Vagina (tissue), 2 donors: ENCODE measurements around the gene CPSF4L. TPM values are rescaled to one million over a fixed set of nuclear protein-coding genes. Genes with fewer than 3 reads are reported as not detected.

ENCODE experiments used
- DNase-seq, 2 donors: peaks; one replicate each; pipeline ENCODE4 v3.0.0-alpha.2; 2017; ENCODE audit errors: extremely low spot score in 2 of 2
- H3K27ac ChIP-seq: fragments of 200-600 bp; sonication (generic); one replicate; pipeline ENCODE4 v1.5.1; 2019
- H3K27me3 ChIP-seq: fragments of 200-600 bp; sonication (generic); one replicate; pipeline ENCODE4 v1.5.1; 2019
- H3K36me3 ChIP-seq, 2 donors: fragments of 200-600 bp; sonication (generic); one replicate each; pipeline ENCODE4 v1.5.1; 2017 to 2019
- H3K4me1 ChIP-seq: fragments of 200-600 bp; sonication (generic); one replicate; pipeline ENCODE4 v1.5.1; 2019
- H3K4me3 ChIP-seq, 2 donors: fragments of 200-600 bp; sonication (generic); 1 replicate in 1 of 2; 2 replicates in 1 of 2; pipeline ENCODE4 v1.5.1; 2016 to 2019
- H3K9me3 ChIP-seq: fragments of 200-600 bp; sonication (generic); one replicate; pipeline ENCODE4 v1.5.1; 2019
- CTCF ChIP-seq, 3 experiments: fragments of 450-650 bp in 2 of 3; fragments of 200-600 bp in 1 of 3; sonication (generic) in 1 of 3; IDR thresholded peaks; one replicate each; pipeline ENCODE4 v1.5.1; 2017 to 2019; ENCODE audit warnings: antibody characterized with exemption in 3 of 3, mild to moderate bottlenecking in 2 of 3, moderate library complexity in 2 of 3
- POLR2A ChIP-seq, 2 donors: fragments of 450-650 bp; IDR thresholded peaks; one replicate each; pipeline ENCODE4 v1.6.1; 2017; ENCODE audit warnings: antibody characterized with exemption in 2 of 2, mild to moderate bottlenecking in 2 of 2, moderate library complexity in 2 of 2
- POLR2AphosphoS5 ChIP-seq, 2 donors: sonication (generic); formaldehyde crosslinking; IDR thresholded peaks; one replicate each; pipeline ENCODE4 v1.9.0; 2017; ENCODE audit warnings: antibody characterized with exemption in 2 of 2, mild to moderate bottlenecking in 2 of 2, low read depth in 1 of 2; ENCODE audit not compliant: insufficient read depth in 1 of 2
- intact Hi-C: fragments of 100-400 bp; cut with DNase I; formaldehyde crosslinking; loops from one replicate; pipeline ENCODE4 v1.15.1; 2023
- total RNA-seq: library from RNA; depleted of rRNA; stranded (reverse); fragments of >200 nt; gene quantifications from one replicate; pipeline ENCODE4 v1.2.3, GENCODE V29; 2016

CPSF4L gene
- total RNA-seq, 1 donor from 2014 or later, result not detected

GRCh38 chr17:73293031-73293430, 31.4 kb upstream of the CPSF4L start:
- Histone ChIP-seq H3K4me3 (no peak overlapping the region), H3K27ac (peak overlapping the region; percentile 93), H3K27me3 (no peaks in the 10 kb centered on the region), H3K36me3 (peaks cover 0 to 5% of the 10 kb centered on the region in 2 donors), H3K4me1 (peaks cover 85% of the 10 kb centered on the region), H3K9me3 (no peaks in the 10 kb centered on the region)
- no peak for TF ChIP-seq POLR2AphosphoS5 (IDR thresholded peaks at IDR 0.05; ENCODE audit: insufficient read depth in 1 of 2, low read depth in 1 of 2)
- no peak for TF ChIP-seq CTCF (IDR thresholded peaks at IDR 0.05)
- TF ChIP-seq POLR2A (IDR thresholded peaks at IDR 0.05), result no peak
- no peak for DNase-seq
- intact Hi-C loops, result no loop called here

- Histone ChIP-seq H3K4me3 (peak overlapping the region; percentile 9 to 30), H3K4me1 (peaks cover 88% of the 10 kb centered on the region), H3K9me3 (no peaks in the 10 kb centered on the region), H3K27ac (peak overlapping the region; percentile 93), H3K27me3 (no peaks in the 10 kb centered on the region), H3K36me3 (peaks cover 0 to 5% of the 10 kb centered on the region in 2 donors)
- DNase-seq, result no peak
- no peak for TF ChIP-seq POLR2AphosphoS5 (IDR thresholded peaks at IDR 0.05; ENCODE audit: insufficient read depth in 1 of 2, low read depth in 1 of 2)
- TF ChIP-seq CTCF (IDR thresholded peaks at IDR 0.05), result no peak
- no peak for TF ChIP-seq POLR2A (IDR thresholded peaks at IDR 0.05)
- intact Hi-C loops, result no loop called here
These were observed 30.4 kb upstream of the CPSF4L start for GRCh38 chr17:73292031-73292531.

GRCh38 chr17:73291260-73291801, 29.7 kb upstream of the CPSF4L start:
- intact Hi-C loops, result no loop called here
- peaks cover 95% of the 10 kb centered on the region for H3K4me1 ChIP-seq

GRCh38 chr17:73290399-73291259, 28.9 kb upstream of the CPSF4L start:
- intact Hi-C loops, result no loop called here
- peaks cover 0 to 8% of the 10 kb centered on the region in 2 donors for H3K36me3 ChIP-seq
- no peaks in the 10 kb centered on the region for H3K27me3 ChIP-seq
- DNase-seq, result no peak
- H3K27ac ChIP-seq, result peak overlapping the region; percentile 93
- H3K9me3 ChIP-seq, result no peaks in the 10 kb centered on the region
- TF ChIP-seq CTCF (IDR thresholded peaks at IDR 0.05), result no peak
- no peak for TF ChIP-seq POLR2A (IDR thresholded peaks at IDR 0.05)
- TF ChIP-seq POLR2AphosphoS5 (IDR thresholded peaks at IDR 0.05; ENCODE audit: insufficient read depth in 1 of 2, low read depth in 1 of 2), result no peak
- H3K4me1 ChIP-seq, result peaks cover 100% of the 10 kb centered on the region
- no peak overlapping the region for H3K4me3 ChIP-seq

More at GRCh38 chr17:73291260-73291801, 29.7 kb upstream of the CPSF4L start:
- Histone ChIP-seq H3K36me3 (peaks cover 0 to 5% of the 10 kb centered on the region in 2 donors), H3K27me3 (no peaks in the 10 kb centered on the region), H3K27ac (peak overlapping the region; percentile 93), H3K4me3 (peak overlapping the region; percentile 9 to 30), H3K9me3 (no peaks in the 10 kb centered on the region)
- no peak for DNase-seq
- TF ChIP-seq POLR2AphosphoS5 (IDR thresholded peaks at IDR 0.05; ENCODE audit: insufficient read depth in 1 of 2, low read depth in 1 of 2) (peak; percentile 21 to 38), CTCF (IDR thresholded peaks at IDR 0.05) (no peak)
